ENCODE data around the gene TRAPPC3.

The TRAPPC3 gene

GRCh38 chr1:36149237-36149972 is at the start of gene TRAPPC3:
Gene TRAPPC3, minus strand, starts transcription at chr1:36149486. Its CDS starts 108 bp downstream, at chr1:36149378.
- ChIA-PET CTCF (interaction anchor here (0.6 to 4.4 kb wide), 50 partner anchors 10 to 590 kb away, joined by 3 to 132 read pairs (median 5); partner anchors contain the start of genes AGO1 and THRAP3), POLR2A (interaction anchor here (0.6 to 3.8 kb wide), 27 partner anchors 9 to 341 kb away, joined by 3 to 28 read pairs (median 4); partner anchors contain the start of genes AGO4, LSM10, MRPS15 and OSCP1)
- Histone ChIP-seq H3K27ac (ENCODE audit: extremely low read depth, low read depth, low read length) (peak within 1 kb of the TSS; percentile 61; the same call in 1 of the 2 replicates), H3K4me3 (ENCODE audit: low read depth, low read length) (peak within 1 kb of the TSS; percentile 90), H3K36me3 (ENCODE audit: control insufficient read depth in 2 of 2, insufficient read depth in 1 of 2, low read length in 2 of 2) (peaks cover 0 to 17% of the 10 kb centered on the region in 2 experiments; a peak in 1 of 3 replicates), H3K9me3 (ENCODE audit: control insufficient read depth, insufficient read depth, low read depth, low read length) (no peaks in the 10 kb centered on the region), H3K4me1 (ENCODE audit: control insufficient read depth, insufficient read depth, low read length) (no peaks in the 10 kb centered on the region)
- TF ChIP-seq YY1 (tag by site-specific recombination; IDR thresholded peaks at IDR 0.05) (peak; percentile 61; the same call in 1 of the 2 replicates), ZIC2 (tag by site-specific recombination; IDR thresholded peaks at IDR 0.05) (peak; percentile 75), ZNF76 (tag by site-specific recombination; IDR thresholded peaks at IDR 0.05; ENCODE audit: borderline replicate concordance, low read depth) (peak; percentile 99), BCL11B (tag by site-specific recombination; IDR thresholded peaks at IDR 0.05; ENCODE audit: low read depth) (peak; percentile 90), ZNF639 (tag by site-specific recombination; IDR thresholded peaks at IDR 0.05) (peak; percentile 85), ZNF776 (tag by site-specific recombination; IDR thresholded peaks at IDR 0.05; ENCODE audit: borderline replicate concordance) (no peak), TRIM28 (IDR thresholded peaks at IDR 0.05; ENCODE audit: borderline replicate concordance, low read length) (peak; percentile 11; the same call in 1 of the 2 replicates), ZNF660 (tag by site-specific recombination; IDR thresholded peaks at IDR 0.05) (peak; percentile 90), HIC1 (tag by site-specific recombination; IDR thresholded peaks at IDR 0.05) (peak; percentile 98), SP2 (tag by site-specific recombination; IDR thresholded peaks at IDR 0.05) (peak; percentile 83), ZNF629 (tag by site-specific recombination; IDR thresholded peaks at IDR 0.05) (peak; percentile 86), BCL11A (tag by site-specific recombination; IDR thresholded peaks at IDR 0.05; ENCODE audit: low read depth) (0 out of 2 replicates have a peak, but pooled peaks have one; percentile 40), ZNF560 (tag by site-specific recombination; IDR thresholded peaks at IDR 0.05; ENCODE audit: borderline replicate concordance) (no peak), ZNF580 (tag by site-specific recombination; IDR thresholded peaks at IDR 0.05) (0 out of 2 replicates have a peak, but pooled peaks have one; percentile 9), ZSCAN16 (tag by site-specific recombination; IDR thresholded peaks at IDR 0.05) (no peak), KLF10 (tag by site-specific recombination; IDR thresholded peaks at IDR 0.05) (peak; percentile 67; the same call in 1 of the 2 replicates), ZBTB7A (tag by site-specific recombination; IDR thresholded peaks at IDR 0.05; ENCODE audit: low read depth) (peak; percentile 43; the same call in 1 of the 2 replicates), REPIN1 (tag by site-specific recombination; IDR thresholded peaks at IDR 0.05; ENCODE audit: low read depth) (peak; percentile 13; the same call in 1 of the 2 replicates), ZSCAN4 (tag by site-specific recombination; IDR thresholded peaks at IDR 0.05) (peak; percentile 42; the same call in 1 of the 2 replicates), WT1 (tag by site-specific recombination; IDR thresholded peaks at IDR 0.05) (0 out of 2 replicates have a peak, but pooled peaks have one; percentile 28), INSM2 (tag by site-specific recombination; IDR thresholded peaks at IDR 0.05) (peak; percentile 40; the same call in 1 of the 2 replicates), ZNF394 (tag by site-specific recombination; IDR thresholded peaks at IDR 0.05; ENCODE audit: borderline replicate concordance) (peak; percentile 62; the same call in 1 of the 2 replicates), ZFP69B (tag by site-specific recombination; IDR thresholded peaks at IDR 0.05) (0 out of 2 replicates have a peak, but pooled peaks have one; percentile 13), ZNF175 (tag by site-specific recombination; IDR thresholded peaks at IDR 0.05) (no peak), ZNF449 (tag by site-specific recombination; IDR thresholded peaks at IDR 0.05) (peak; percentile 83), ZNF645 (tag by site-specific recombination; IDR thresholded peaks at IDR 0.05) (no peak), ZNF2 (tag by site-specific recombination; IDR thresholded peaks at IDR 0.05) (peak; percentile 51; the same call in 1 of the 2 replicates)
